HG03045 (cell line): ENCODE data around the gene MEIOC.
"Not testable (repeated sequence)": the region's sequence is repeated elsewhere in the genome, so short reads cannot be mapped to it uniquely, and the experiment has no call there.

Source experiments
- ATAC-seq: cut with Tn5 transposase; IDR thresholded peaks from one replicate; pipeline ENCODE4 v1.9.1; 2021; ENCODE audit warnings: mild to moderate bottlenecking, moderate library complexity; ENCODE audit not compliant: unreplicated experiment

Gene MEIOC

GRCh38 chr17:44655983-44656710 lies at the start of gene MEIOC:
Gene MEIOC (plus strand): TSS chr17:44656468. CDS start chr17:44656614, 146 bp downstream.
- no peak for ATAC-seq

DNA sequence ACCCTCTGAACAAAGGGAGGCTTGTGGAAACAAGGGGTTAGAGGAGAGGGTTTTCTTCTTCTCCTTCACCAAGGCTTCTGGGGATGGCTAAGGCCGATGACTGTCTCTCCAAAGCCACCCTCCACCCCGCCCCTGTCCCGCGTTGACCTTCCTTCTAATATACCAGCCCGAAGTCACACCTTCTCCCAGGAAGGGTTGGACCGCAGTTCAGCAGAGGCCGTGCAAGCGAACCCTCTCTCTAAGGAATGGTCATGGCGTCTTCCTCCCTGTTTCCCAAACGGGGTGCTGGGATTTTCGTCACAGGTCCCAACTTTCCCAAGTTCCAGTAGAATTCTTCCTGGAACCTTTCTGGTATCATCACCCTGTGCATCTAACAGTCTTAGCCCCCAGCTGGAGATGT lies 49.6 kb upstream of the MEIOC start:
- no peak for ATAC-seq

DNA sequence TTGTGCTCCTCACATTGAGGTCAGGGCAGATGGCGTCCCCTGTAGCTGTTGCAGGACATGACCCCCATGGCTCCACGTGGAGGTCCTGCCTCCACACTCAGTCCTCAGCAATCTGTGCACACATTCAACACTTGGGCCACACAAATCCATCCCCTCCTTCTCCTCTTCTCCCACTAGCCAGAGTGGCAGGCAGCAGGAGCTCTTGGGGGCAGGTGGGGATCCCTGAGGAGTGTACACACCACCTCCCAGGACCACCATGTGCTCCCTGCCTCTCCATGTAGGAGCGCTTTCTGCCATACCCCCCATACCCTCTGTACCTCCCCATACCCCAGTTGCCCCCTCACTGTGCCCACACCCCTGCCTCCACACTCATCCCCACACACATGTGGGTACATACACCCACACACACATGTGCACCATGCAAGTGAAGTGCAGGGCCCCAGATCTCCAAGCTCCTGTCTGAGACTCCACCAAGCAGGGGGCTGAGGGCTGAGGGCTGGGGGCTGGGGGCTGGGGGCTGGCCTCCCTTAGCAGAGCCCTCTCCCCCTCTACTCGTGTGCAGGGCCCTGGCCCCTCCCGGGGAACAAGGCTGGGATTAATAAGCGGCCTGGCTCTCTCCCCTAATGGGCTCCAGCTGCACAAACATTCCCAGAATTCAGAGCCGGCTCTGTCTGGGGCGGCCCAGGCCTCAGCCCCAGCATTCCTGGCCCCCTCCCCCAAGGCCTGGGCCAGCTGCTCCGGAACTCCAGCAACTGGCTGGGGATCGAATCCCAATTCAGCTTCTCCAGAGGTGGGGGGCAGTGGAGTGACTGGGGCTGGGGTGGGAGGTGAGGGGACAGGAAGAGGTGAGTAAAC lies 48.2 kb upstream of the MEIOC start:
- no peak for ATAC-seq

- ATAC-seq: no peak
Observed at GRCh38 chr17:44608727-44609435, 47.4 kb upstream of the MEIOC start.

DNA sequence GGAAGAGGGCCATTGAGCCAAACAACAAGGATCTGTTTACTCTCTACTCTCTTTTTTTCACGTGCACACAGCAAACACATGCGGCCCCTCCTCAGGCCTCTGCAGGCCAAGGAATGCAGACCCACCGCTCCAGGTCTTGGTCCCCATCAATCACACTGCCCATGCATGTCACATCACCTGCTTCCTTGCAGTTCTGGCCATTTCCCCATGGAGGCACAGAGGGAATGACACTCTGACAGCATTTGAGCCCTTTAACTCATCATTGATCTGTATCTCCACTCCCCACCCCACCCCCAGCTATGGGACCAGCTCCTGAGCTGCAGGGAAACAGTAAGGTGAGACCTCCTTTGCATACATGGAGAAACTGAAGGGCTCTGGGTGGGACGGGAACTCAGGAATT lies 45.9 kb upstream of the MEIOC start:
- ATAC-seq: no peak

DNA sequence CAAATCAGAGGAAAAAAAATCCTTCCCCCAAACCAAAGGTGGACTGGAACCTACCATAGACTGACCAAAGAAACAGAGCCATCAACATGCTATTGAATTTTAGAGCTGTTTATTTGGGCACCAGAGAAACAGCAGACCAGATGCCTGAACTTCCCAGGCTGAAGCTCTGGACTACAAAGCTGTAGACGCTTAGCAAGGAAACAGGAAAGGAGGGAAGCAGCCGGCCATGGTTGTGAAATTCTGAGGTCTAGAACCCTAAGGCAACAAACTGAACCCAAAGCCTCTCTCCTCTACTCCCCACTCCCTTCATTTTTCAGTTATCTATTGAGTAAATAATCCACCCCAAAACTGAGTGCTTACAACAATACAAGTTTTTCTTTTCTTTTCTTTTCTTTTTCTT lies 45.4 kb upstream of the MEIOC start:
- no peak for ATAC-seq

GRCh38 chr17:44614862-44615261 lies 41.4 kb upstream of the MEIOC start:
- no peak for ATAC-seq

- ATAC-seq: not testable (repeated sequence)
Observed at GRCh38 chr17:44618652-44619051, 37.6 kb upstream of the MEIOC start.

DNA sequence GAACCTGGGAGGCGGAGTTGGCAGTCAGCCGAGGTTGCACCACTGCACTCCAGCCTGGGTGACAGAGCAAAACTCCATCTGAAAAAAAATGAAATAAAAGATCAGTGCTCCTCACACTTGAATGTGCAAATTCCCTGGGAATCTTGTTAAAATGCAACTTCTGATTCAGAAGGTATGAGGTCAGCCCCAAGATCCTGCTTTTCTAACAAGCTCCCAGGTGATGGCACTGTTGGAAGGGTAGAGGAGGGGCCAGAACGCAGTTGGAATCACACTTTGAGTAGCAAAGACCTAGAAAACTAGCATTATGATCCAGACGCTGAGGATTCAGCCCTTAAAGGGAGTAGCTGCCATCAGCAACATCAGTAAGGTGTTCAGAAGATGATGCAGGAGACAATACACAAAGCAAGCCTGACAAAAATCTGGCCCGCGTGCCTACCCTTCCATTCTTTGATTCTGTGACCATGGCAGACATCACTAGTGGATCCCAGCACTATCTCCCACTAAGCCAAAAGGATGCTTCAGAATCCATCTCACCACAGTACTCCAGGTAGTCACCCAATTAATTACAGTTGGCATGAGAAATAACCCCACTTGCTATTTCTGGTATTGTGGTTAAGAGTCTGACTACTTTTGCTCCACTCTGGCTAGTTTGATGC lies 33.1 kb upstream of the MEIOC start:
- no peak for ATAC-seq

DNA sequence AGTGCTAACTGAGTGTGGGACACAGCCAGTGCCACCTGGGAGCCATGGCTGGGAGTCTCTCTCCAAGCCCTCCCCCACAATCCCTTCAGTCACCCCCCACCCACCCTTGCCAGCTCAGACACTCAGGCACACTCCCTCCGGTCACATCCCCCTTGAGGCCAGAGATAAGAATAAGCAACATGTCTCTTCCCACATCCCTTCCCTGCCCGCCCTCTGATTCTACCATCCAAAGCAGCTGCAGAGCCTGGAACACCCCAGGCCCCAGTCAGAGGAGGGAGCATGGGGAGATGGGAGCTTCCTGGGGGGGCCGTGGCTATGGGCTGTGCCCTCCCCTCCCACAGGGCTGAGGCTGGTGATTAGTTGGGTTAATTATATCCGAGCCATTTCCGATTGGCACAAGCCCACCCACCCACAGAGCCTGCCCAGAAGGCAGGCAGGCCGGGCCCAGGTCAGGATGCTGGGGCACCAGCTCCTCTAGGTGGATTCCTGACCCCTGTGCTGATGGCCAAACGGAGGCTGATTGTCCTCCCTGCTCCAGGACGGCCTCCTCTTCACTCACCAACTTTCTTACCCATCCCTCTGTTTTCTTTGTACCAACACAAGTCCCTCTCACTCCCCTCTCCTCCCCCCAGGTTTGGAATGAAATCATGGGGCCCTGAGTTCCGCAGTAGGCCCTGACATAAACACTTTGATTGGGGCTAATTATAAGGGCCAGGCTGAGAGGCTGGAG lies 28.6 kb upstream of the MEIOC start:
- no peak for ATAC-seq

GRCh38 chr17:44628243-44629188 lies 27.8 kb upstream of the MEIOC start:
- ATAC-seq: no peak

DNA sequence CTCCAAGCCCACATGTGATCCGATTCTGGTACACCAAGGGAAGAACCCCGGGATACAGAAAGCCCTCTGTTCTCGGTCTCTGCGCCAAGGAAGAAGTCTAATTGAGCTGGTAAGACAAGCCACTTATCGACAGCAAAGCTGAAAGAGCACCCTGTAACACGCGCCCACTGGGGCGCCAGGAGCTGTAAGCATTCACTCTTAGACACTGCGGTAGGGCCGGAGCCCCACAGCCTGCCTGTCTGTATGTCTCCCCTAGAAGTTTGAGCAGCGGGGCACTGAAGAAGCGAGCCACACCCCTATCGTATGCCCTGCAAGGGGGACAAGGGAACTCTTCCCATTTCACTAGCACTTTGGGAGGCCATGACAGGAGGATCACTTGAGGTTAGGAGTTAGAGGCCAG lies 27.0 kb upstream of the MEIOC start:
- no peak for ATAC-seq

- ATAC-seq: no peak
Observed at GRCh38 chr17:44630703-44631102, 25.6 kb upstream of the MEIOC start.

DNA sequence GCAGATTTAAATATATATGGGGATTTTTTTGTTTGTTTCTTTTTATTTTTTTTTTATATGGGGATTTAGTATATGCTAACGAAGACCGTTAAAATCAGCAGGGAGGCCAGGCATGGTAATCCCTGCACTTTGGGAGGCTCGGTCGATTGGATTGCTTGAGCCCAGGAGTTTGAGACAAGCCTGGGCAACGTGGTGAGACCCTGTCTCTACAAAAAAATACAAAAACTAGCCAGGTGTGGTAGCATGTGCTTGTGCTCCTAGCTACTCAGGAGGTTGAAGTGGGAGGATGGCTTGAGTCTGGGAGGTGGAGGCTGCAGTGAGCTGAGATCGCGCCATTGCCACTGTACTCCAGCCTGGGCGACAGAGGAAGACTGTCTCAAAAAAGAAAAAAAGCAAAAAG lies 22.3 kb upstream of the MEIOC start:
- ATAC-seq: no peak

- ATAC-seq: not testable (repeated sequence)
Observed at GRCh38 chr17:44634401-44634800, 21.9 kb upstream of the MEIOC start.

GRCh38 chr17:44636562-44636961 lies 19.7 kb upstream of the MEIOC start:
- ATAC-seq: no peak

DNA sequence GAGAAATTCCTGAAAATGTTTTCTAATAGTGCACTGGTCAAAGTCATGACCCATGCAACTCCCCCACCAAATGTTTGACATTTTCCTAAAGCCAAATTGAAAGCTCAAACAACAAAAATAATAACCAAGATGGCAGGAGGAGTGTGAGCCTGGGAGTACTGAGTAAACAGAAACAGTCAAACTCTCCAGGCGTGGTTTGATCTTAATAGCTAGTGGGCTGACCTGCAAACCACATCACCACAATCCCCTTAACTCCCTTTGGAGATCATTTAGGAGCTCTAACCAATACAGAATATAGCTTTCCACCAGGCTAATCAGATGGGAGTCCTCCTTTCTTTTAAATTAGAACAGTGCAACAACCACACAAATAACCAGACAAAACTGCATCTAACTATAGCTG lies 19.2 kb upstream of the MEIOC start:
- ATAC-seq: no peak

DNA sequence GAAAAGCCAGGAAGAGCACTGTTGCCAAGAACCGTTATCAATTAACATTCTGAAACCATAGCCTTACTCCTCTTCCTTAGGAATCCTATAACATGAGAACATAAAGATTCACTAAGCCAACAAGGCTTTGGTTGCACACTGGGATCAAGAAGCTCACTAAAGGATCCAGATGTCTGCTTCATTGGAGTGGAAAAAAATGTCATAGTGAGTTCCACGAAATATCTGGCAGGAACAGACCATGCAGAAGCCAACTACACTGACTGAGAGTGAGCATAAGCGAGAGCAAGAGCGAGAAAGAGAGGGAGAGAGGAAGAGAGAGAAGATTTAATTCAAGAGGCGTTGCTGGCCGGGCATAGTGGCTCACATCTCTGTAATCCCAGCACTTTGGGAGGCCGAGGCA lies 13.4 kb upstream of the MEIOC start:
- no peak for ATAC-seq

- no peak for ATAC-seq
Observed at GRCh38 chr17:44645341-44645740, 10.9 kb upstream of the MEIOC start.
